IMR-90 (cell line): ENCODE data around the gene ZNF407.

Source experiments
- BHLHE40 ChIP-seq: fragments of 150-350 bp; IDR thresholded peaks from 2 replicates; pipeline ENCODE4 v1.6.1; 2016; ENCODE audit warnings: mild to moderate bottlenecking, low read depth, low read length
- CHD1 ChIP-seq: IDR thresholded peaks from 2 replicates; pipeline ENCODE4 v1.6.1; 2012; ENCODE audit warnings: low read depth, low read length, improper control_type of control experiment
- MAFK ChIP-seq: IDR thresholded peaks from 2 replicates; pipeline ENCODE4 v1.6.1; 2012; ENCODE audit warnings: low read depth, low read length, improper control_type of control experiment
- MXI1 ChIP-seq: IDR thresholded peaks from 2 replicates; pipeline ENCODE4 v1.6.1; 2012; ENCODE audit warnings: low read depth, mild to moderate bottlenecking, low read length, moderate library complexity, borderline replicate concordance
- NFE2L2 ChIP-seq: fragments of 150-350 bp; IDR thresholded peaks from 2 replicates; pipeline ENCODE4 v1.6.1; 2016; ENCODE audit warnings: low read depth, mild to moderate bottlenecking, low read length
- POLR2A ChIP-seq: IDR thresholded peaks from 2 replicates; pipeline ENCODE4 v1.6.1; 2012; ENCODE audit warnings: mild to moderate bottlenecking, low read depth, low read length
- RAD21 ChIP-seq: IDR thresholded peaks from 2 replicates; pipeline ENCODE4 v1.6.1; 2012; ENCODE audit warnings: low read length, improper control_type of control experiment
- RFX5 ChIP-seq: IDR thresholded peaks from 2 replicates; pipeline ENCODE4 v1.8.0; 2012; ENCODE audit warnings: low read depth, mild to moderate bottlenecking, low read length, moderate library complexity
- SMC3 ChIP-seq: fragments of 150-350 bp; IDR thresholded peaks from 2 replicates; pipeline ENCODE4 v1.6.1; 2016; ENCODE audit warnings: low read depth, mild to moderate bottlenecking, antibody characterized with exemption, low read length, moderate library complexity
- TF ChIP-seq, protein P1 (sequence below): conservative IDR thresholded peaks from 2 replicates; pipeline ENCODE4 v1.5.1; 2012; ENCODE audit warnings: mild to moderate bottlenecking, low read depth, low read length, improper control_type of control experiment
- TF ChIP-seq, protein P2 (sequence below): fragments of 150-350 bp; IDR thresholded peaks from 2 replicates; pipeline ENCODE4 v1.6.1; 2016; ENCODE audit warnings: low read depth, mild to moderate bottlenecking, low read length, moderate library complexity, borderline replicate concordance
- TF ChIP-seq, protein P3 (sequence below): fragments of 150-350 bp; IDR thresholded peaks from 2 replicates; pipeline ENCODE4 v1.6.1; 2017; ENCODE audit warnings: mild to moderate bottlenecking, antibody characterized with exemption, low read length, low read depth

DNA sequence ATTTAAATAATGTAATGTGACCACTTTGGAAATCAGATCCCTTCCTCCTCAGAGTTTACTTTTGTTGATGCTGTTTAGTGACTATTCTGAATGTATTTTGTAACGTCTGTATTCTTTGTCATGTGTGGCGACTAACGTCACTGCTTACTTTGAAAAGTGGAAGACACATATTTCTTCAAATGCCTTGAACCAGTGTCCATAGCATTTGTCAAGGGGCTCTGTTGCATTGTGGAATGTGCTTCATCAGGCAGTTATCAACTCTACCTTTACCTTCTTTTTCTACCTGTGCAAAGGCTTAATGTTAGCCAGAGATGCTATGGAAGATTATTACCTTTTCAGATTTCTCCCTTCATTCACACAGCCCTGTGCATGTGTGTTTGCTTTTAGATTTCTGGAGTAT is 162.4 kb downstream of the ZNF407 start:
- TF ChIP-seq MXI1, result no peak
- TF ChIP-seq, protein P1, sequence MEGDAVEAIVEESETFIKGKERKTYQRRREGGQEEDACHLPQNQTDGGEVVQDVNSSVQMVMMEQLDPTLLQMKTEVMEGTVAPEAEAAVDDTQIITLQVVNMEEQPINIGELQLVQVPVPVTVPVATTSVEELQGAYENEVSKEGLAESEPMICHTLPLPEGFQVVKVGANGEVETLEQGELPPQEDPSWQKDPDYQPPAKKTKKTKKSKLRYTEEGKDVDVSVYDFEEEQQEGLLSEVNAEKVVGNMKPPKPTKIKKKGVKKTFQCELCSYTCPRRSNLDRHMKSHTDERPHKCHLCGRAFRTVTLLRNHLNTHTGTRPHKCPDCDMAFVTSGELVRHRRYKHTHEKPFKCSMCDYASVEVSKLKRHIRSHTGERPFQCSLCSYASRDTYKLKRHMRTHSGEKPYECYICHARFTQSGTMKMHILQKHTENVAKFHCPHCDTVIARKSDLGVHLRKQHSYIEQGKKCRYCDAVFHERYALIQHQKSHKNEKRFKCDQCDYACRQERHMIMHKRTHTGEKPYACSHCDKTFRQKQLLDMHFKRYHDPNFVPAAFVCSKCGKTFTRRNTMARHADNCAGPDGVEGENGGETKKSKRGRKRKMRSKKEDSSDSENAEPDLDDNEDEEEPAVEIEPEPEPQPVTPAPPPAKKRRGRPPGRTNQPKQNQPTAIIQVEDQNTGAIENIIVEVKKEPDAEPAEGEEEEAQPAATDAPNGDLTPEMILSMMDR, result no peak
- no peak for TF ChIP-seq RFX5
- TF ChIP-seq RAD21, result no peak
- TF ChIP-seq, protein P2, sequence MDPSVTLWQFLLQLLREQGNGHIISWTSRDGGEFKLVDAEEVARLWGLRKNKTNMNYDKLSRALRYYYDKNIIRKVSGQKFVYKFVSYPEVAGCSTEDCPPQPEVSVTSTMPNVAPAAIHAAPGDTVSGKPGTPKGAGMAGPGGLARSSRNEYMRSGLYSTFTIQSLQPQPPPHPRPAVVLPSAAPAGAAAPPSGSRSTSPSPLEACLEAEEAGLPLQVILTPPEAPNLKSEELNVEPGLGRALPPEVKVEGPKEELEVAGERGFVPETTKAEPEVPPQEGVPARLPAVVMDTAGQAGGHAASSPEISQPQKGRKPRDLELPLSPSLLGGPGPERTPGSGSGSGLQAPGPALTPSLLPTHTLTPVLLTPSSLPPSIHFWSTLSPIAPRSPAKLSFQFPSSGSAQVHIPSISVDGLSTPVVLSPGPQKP, result no peak
- TF ChIP-seq NFE2L2, result no peak
- no peak for TF ChIP-seq POLR2A
- TF ChIP-seq MAFK, result no peak
- TF ChIP-seq, protein P3, sequence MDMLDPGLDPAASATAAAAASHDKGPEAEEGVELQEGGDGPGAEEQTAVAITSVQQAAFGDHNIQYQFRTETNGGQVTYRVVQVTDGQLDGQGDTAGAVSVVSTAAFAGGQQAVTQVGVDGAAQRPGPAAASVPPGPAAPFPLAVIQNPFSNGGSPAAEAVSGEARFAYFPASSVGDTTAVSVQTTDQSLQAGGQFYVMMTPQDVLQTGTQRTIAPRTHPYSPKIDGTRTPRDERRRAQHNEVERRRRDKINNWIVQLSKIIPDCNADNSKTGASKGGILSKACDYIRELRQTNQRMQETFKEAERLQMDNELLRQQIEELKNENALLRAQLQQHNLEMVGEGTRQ, result no peak
- TF ChIP-seq SMC3, result no peak
- no peak for TF ChIP-seq CHD1
- no peak for TF ChIP-seq BHLHE40
